ENCODE measurements around the gene LRG1. TPM values are rescaled to one million over a fixed set of nuclear protein-coding genes. Genes with fewer than 3 reads are reported as not detected.

The LRG1 gene
- total and polyA plus RNA-seq, 2 of the 13 experiments (the other 11 are each of a cell fraction or from before 2014, with no cell fraction given), result 12.0 to 39.3 TPM

DNA sequence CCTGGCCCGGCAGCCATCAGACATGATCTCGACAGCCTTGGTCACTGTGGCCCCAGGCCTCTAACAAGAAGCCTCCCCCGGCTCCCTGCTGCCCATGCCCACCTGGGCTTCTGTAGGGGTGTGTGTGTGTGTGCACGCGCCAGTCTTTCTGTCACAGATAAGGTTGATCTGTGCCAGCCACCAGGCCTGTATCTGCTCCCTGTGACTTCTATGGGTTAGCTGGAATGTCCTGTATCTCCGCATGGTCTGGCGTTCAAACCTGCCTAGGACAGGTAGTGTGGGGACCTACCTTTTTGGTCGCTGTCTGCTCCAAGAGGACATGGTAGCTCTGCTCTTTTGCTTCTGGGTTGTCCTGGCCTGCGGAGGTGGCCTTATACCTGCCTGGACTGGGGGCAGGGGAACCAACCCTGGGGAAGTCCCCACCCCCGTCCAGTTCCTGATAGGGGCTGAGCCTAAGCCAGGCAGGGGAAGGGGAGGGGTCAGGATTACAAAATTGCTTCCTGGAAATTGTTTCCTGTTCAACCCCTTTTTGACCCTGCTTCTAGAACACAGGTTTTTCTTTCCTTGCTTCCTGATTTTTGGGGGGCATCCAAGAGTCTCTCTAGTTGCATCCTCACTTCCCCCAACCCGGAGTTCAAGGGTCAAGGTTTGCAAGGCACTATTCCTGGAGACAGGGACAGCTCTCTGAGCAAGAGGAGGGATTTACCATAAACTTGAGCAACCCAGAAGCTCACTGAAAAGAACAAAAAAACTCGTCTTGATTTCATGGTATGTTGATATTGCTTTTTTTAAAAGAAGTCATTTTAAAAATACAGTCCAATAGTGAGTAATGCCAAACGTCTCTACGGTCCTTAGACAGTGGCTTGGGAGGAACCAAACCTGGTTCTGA is at the start of gene LRG1 (continued):
- TF ChIP-seq, protein P1, sequence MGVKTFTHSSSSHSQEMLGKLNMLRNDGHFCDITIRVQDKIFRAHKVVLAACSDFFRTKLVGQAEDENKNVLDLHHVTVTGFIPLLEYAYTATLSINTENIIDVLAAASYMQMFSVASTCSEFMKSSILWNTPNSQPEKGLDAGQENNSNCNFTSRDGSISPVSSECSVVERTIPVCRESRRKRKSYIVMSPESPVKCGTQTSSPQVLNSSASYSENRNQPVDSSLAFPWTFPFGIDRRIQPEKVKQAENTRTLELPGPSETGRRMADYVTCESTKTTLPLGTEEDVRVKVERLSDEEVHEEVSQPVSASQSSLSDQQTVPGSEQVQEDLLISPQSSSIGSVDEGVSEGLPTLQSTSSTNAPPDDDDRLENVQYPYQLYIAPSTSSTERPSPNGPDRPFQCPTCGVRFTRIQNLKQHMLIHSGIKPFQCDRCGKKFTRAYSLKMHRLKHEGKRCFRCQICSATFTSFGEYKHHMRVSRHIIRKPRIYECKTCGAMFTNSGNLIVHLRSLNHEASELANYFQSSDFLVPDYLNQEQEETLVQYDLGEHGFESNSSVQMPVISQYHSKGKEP (CRISPR knock-in tag; IDR thresholded peaks at IDR 0.05), result no peak
- TF ChIP-seq ZNF333 (CRISPR knock-in tag; IDR thresholded peaks at IDR 0.05; ENCODE audit: borderline replicate concordance), result no peak
- TF ChIP-seq, protein P2, sequence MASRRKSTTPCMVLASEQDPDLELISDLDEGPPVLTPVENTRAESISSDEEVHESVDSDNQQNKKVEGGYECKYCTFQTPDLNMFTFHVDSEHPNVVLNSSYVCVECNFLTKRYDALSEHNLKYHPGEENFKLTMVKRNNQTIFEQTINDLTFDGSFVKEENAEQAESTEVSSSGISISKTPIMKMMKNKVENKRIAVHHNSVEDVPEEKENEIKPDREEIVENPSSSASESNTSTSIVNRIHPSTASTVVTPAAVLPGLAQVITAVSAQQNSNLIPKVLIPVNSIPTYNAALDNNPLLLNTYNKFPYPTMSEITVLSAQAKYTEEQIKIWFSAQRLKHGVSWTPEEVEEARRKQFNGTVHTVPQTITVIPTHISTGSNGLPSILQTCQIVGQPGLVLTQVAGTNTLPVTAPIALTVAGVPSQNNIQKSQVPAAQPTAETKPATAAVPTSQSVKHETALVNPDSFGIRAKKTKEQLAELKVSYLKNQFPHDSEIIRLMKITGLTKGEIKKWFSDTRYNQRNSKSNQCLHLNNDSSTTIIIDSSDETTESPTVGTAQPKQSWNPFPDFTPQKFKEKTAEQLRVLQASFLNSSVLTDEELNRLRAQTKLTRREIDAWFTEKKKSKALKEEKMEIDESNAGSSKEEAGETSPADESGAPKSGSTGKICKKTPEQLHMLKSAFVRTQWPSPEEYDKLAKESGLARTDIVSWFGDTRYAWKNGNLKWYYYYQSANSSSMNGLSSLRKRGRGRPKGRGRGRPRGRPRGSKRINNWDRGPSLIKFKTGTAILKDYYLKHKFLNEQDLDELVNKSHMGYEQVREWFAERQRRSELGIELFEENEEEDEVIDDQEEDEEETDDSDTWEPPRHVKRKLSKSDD (CRISPR knock-in tag; IDR thresholded peaks at IDR 0.05; ENCODE audit: low read depth), result no peak
- TF ChIP-seq, protein P3, sequence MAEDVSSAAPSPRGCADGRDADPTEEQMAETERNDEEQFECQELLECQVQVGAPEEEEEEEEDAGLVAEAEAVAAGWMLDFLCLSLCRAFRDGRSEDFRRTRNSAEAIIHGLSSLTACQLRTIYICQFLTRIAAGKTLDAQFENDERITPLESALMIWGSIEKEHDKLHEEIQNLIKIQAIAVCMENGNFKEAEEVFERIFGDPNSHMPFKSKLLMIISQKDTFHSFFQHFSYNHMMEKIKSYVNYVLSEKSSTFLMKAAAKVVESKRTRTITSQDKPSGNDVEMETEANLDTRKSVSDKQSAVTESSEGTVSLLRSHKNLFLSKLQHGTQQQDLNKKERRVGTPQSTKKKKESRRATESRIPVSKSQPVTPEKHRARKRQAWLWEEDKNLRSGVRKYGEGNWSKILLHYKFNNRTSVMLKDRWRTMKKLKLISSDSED (CRISPR knock-in tag; IDR thresholded peaks at IDR 0.05), result no peak
- no peak for TF ChIP-seq ZNF263 (CRISPR knock-in tag; IDR thresholded peaks at IDR 0.05)
- TF ChIP-seq MIER3 (CRISPR knock-in tag; IDR thresholded peaks at IDR 0.05; ENCODE audit: borderline replicate concordance), result peak; percentile 74; the same call in 1 of the 2 replicates
- no peak for TF ChIP-seq RNF2 (conservative IDR thresholded peaks at IDR 0.05; ENCODE audit: low read depth)
- TF ChIP-seq BHLHE40 (IDR thresholded peaks at IDR 0.05; ENCODE audit: low read length), result no peak; the same call in 1 of the 2 replicates
- no peak for TF ChIP-seq ZSCAN12 (CRISPR knock-in tag; IDR thresholded peaks at IDR 0.05)
- TF ChIP-seq ZNF691 (CRISPR knock-in tag; IDR thresholded peaks at IDR 0.05; ENCODE audit: borderline replicate concordance, low read depth), result no peak
- no peak for TF ChIP-seq ARNT (IDR thresholded peaks at IDR 0.05)
- TF ChIP-seq PAXIP1 (CRISPR knock-in tag; conservative IDR thresholded peaks at IDR 0.05), result peak; percentile 66
- peak; percentile 28; the same call in 1 of the 2 replicates for TF ChIP-seq GABPA (IDR thresholded peaks at IDR 0.05; ENCODE audit: low read depth, low read length)
- peak; percentile 81 for TF ChIP-seq GABPA (CRISPR knock-in tag; IDR thresholded peaks at IDR 0.05; ENCODE audit: low read depth)
- no peak for TF ChIP-seq MBD4 (IDR thresholded peaks at IDR 0.05; ENCODE audit: borderline replicate concordance, low read length)
- no peak for TF ChIP-seq PBX3 (CRISPR knock-in tag; IDR thresholded peaks at IDR 0.05; ENCODE audit: borderline replicate concordance)
- TF ChIP-seq SMAD3 (CRISPR knock-in tag; IDR thresholded peaks at IDR 0.05), result no peak; the same call in 1 of the 2 replicates
- no peak for TF ChIP-seq SNRNP70 (IDR thresholded peaks at IDR 0.05; ENCODE audit: low read depth, low read length)
